ENCODE measurements around the gene ADRA1B. TPM values are rescaled to one million over a fixed set of nuclear protein-coding genes. Genes with fewer than 3 reads are reported as not detected.

Gene ADRA1B
- total RNA-seq, 2 donors from 2014 or later = 0.60 to 0.68 TPM

- peaks cover 64% of the 10 kb centered on the region for H3K36me3 ChIP-seq (ENCODE audit: control insufficient read depth, insufficient read depth, low read length)
- no peaks in the 10 kb centered on the region for H3K4me1 ChIP-seq (ENCODE audit: control insufficient read depth, insufficient read depth, low read length)
- H3K9me3 ChIP-seq (ENCODE audit: control insufficient read depth, low read length) = no peaks in the 10 kb centered on the region
- no peaks in the 10 kb centered on the region for H3K9me3 Mint-ChIP-seq
- no peaks in the 10 kb centered on the region for H3K4me1 Mint-ChIP-seq
- no peak overlapping the region for H3K4me3 ChIP-seq (ENCODE audit: low read length)
- no peak overlapping the region for H3K9ac ChIP-seq (ENCODE audit: extremely low read depth, low read length, poor library complexity, severe bottlenecking)
- H3K27ac Mint-ChIP-seq = no peak overlapping the region
- TF ChIP-seq CTCF (conservative IDR thresholded peaks at IDR 0.05) = no peak
- no peak overlapping the region for H3K4me3 Mint-ChIP-seq
- no peak for DNase-seq
- H3K27ac ChIP-seq (ENCODE audit: low read depth, low read length) = no peak overlapping the region
- H3K36me3 Mint-ChIP-seq (ENCODE audit: low read depth) = peaks cover 44% of the 10 kb centered on the region
- H3K27me3 Mint-ChIP-seq (ENCODE audit: insufficient read depth) = no peaks in the 10 kb centered on the region
- 75 to 95% methylated on average over 1 to 2 of the region's 2 CpGs for WGBS, 2 experiments (ENCODE audit: insufficient coverage in 1 of 2, insufficient read length in 1 of 2)
- H3K27me3 ChIP-seq (ENCODE audit: control insufficient read depth, insufficient read depth, low read length, poor library complexity, severe bottlenecking) = no peaks in the 10 kb centered on the region
Measured at GRCh38 chr5:160018945-160019625, 102.8 kb downstream of the ADRA1B start.

- no peak overlapping the region for H3K4me3 Mint-ChIP-seq
- H3K27ac Mint-ChIP-seq = no peak overlapping the region
- H3K4me1 Mint-ChIP-seq = no peaks in the 10 kb centered on the region
- Histone ChIP-seq H3K4me1 (ENCODE audit: control insufficient read depth, insufficient read depth, low read length) (no peaks in the 10 kb centered on the region), H3K4me3 (ENCODE audit: low read length) (no peak overlapping the region), H3K27me3 (ENCODE audit: control insufficient read depth, insufficient read depth, low read length, poor library complexity, severe bottlenecking) (no peaks in the 10 kb centered on the region), H3K9me3 (ENCODE audit: control insufficient read depth, low read length) (no peaks in the 10 kb centered on the region), H3K36me3 (ENCODE audit: control insufficient read depth, insufficient read depth, low read length) (peaks cover 63% of the 10 kb centered on the region), H3K27ac (ENCODE audit: low read depth, low read length) (no peak overlapping the region), H3K9ac (ENCODE audit: extremely low read depth, low read length, poor library complexity, severe bottlenecking) (no peak overlapping the region)
- H3K9me3 Mint-ChIP-seq = no peaks in the 10 kb centered on the region
- TF ChIP-seq CTCF (conservative IDR thresholded peaks at IDR 0.05) = no peak
- no peaks in the 10 kb centered on the region for H3K27me3 Mint-ChIP-seq (ENCODE audit: insufficient read depth)
- H3K36me3 Mint-ChIP-seq (ENCODE audit: low read depth) = peaks cover 49% of the 10 kb centered on the region
- no peak for DNase-seq
- 94 to 98% methylated on average over 6 to 7 of the region's 7 CpGs for WGBS, 2 experiments (ENCODE audit: insufficient coverage in 1 of 2, insufficient read length in 1 of 2)
Measured at GRCh38 chr5:160020266-160020770, 104.0 kb downstream of the ADRA1B start.

GRCh38 chr5:160020964-160021363 is 104.7 kb downstream of the ADRA1B start:
- Histone ChIP-seq H3K9me3 (ENCODE audit: control insufficient read depth, low read length) (no peaks in the 10 kb centered on the region), H3K4me1 (ENCODE audit: control insufficient read depth, insufficient read depth, low read length) (no peaks in the 10 kb centered on the region), H3K27me3 (ENCODE audit: control insufficient read depth, insufficient read depth, low read length, poor library complexity, severe bottlenecking) (no peaks in the 10 kb centered on the region), H3K27ac (ENCODE audit: low read depth, low read length) (no peak overlapping the region), H3K36me3 (ENCODE audit: control insufficient read depth, insufficient read depth, low read length) (peaks cover 61% of the 10 kb centered on the region), H3K4me3 (ENCODE audit: low read length) (no peak overlapping the region), H3K9ac (ENCODE audit: extremely low read depth, low read length, poor library complexity, severe bottlenecking) (no peak overlapping the region)
- TF ChIP-seq CTCF (conservative IDR thresholded peaks at IDR 0.05) = no peak
- Mint-ChIP-seq H3K9me3 (no peaks in the 10 kb centered on the region), H3K4me3 (no peak overlapping the region), H3K36me3 (ENCODE audit: low read depth) (peaks cover 49% of the 10 kb centered on the region), H3K27ac (no peak overlapping the region), H3K27me3 (ENCODE audit: insufficient read depth) (no peaks in the 10 kb centered on the region), H3K4me1 (no peaks in the 10 kb centered on the region)
- WGBS, 2 experiments (ENCODE audit: insufficient coverage in 1 of 2, insufficient read length in 1 of 2) = 92 to 94% methylated on average over 4 of the region's 4 CpGs
- no peak for DNase-seq
